Measurements from ENCODE around the gene CENPM.

Gene CENPM, protein sequence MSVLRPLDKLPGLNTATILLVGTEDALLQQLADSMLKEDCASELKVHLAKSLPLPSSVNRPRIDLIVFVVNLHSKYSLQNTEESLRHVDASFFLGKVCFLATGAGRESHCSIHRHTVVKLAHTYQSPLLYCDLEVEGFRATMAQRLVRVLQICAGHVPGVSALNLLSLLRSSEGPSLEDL

DNA sequence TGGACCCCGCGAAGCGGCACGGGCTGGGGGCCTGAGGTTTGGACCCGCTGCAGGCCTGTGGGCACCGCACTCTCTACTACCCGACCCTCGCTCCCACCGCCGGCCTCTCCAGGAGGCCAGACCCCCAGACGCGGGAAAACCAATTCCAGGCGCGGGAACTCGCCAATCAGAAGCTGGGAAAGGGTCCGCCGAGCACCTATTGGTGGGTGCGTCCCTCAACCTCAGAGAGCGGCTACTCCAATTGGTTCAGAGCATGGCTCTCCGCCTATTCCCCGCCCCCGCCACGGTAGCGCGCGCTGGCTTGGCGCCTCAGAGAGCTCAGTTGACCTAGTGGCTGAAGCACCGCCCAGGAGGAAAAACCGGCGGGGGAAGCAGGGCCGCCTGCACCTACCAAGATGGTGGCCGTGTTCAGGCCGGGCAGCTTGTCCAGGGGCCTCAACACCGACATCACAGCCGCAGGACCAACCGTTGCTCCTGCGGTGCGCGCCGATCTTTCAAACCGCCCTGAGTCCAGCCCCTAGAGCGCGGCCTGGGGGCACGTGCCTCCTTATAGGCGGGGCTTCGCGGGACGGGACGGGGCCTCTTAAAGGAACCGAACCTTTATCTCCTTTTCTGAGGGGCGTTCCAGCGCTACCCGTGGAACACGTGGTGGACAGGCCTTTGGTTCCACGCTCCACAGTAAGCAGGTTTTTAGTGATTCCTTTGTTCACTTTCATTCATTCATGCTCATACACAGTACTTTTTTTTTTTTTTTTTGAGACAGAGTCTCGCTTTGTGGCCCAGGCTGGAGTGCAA lies at the start of gene CENPM:
TSS of gene CENPM (minus strand) at position 524 of the 795 bp plus-strand sequence. CDS start at position 448, 76 bp downstream.
- H3K9ac ChIP-seq (ENCODE audit: low read depth, low read length, poor library complexity, severe bottlenecking): peak within 1 kb of the TSS; percentile 95
- peaks cover 62% of the 10 kb centered on the region for H3K79me2 ChIP-seq (ENCODE audit: insufficient read depth, low read length)
- TF ChIP-seq EZH2phosphoT487 (IDR thresholded peaks at IDR 0.05; ENCODE audit: borderline replicate concordance): no peak
- TF ChIP-seq, protein P1, sequence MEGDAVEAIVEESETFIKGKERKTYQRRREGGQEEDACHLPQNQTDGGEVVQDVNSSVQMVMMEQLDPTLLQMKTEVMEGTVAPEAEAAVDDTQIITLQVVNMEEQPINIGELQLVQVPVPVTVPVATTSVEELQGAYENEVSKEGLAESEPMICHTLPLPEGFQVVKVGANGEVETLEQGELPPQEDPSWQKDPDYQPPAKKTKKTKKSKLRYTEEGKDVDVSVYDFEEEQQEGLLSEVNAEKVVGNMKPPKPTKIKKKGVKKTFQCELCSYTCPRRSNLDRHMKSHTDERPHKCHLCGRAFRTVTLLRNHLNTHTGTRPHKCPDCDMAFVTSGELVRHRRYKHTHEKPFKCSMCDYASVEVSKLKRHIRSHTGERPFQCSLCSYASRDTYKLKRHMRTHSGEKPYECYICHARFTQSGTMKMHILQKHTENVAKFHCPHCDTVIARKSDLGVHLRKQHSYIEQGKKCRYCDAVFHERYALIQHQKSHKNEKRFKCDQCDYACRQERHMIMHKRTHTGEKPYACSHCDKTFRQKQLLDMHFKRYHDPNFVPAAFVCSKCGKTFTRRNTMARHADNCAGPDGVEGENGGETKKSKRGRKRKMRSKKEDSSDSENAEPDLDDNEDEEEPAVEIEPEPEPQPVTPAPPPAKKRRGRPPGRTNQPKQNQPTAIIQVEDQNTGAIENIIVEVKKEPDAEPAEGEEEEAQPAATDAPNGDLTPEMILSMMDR (conservative IDR thresholded peaks at IDR 0.05; ENCODE audit: low read length): no peak
- H3K36me3 ChIP-seq (ENCODE audit: insufficient read depth, low read length): peaks cover 21% of the 10 kb centered on the region
- no peaks in the 10 kb centered on the region for H3K9me2 ChIP-seq (replicated peaks; ENCODE audit: low read depth, low read length)
- H3K4me1 ChIP-seq (ENCODE audit: insufficient read depth, low read length, poor library complexity, severe bottlenecking): peaks cover 49% of the 10 kb centered on the region
- H4K20me1 ChIP-seq (ENCODE audit: insufficient read depth, low read length, poor library complexity, severe bottlenecking): peaks cover 14% of the 10 kb centered on the region
- peak within 1 kb of the TSS; percentile 83 for H2AFZ ChIP-seq (ENCODE audit: low read length)
- H3K9me3 ChIP-seq (ENCODE audit: insufficient read depth, low read depth, low read length): no peaks in the 10 kb centered on the region
- H3K4me2 ChIP-seq (ENCODE audit: low read depth, low read length, poor library complexity, severe bottlenecking): peak within 1 kb of the TSS; percentile 89
- H3F3A ChIP-seq (ENCODE audit: low read depth): no peaks in the 10 kb centered on the region
- no peaks in the 10 kb centered on the region for H3K27me3 ChIP-seq (ENCODE audit: insufficient read depth, low read length, poor library complexity, severe bottlenecking)
- peak within 1 kb of the TSS; percentile 84 for H3K4me3 ChIP-seq (ENCODE audit: low read length, poor library complexity, severe bottlenecking)

DNA sequence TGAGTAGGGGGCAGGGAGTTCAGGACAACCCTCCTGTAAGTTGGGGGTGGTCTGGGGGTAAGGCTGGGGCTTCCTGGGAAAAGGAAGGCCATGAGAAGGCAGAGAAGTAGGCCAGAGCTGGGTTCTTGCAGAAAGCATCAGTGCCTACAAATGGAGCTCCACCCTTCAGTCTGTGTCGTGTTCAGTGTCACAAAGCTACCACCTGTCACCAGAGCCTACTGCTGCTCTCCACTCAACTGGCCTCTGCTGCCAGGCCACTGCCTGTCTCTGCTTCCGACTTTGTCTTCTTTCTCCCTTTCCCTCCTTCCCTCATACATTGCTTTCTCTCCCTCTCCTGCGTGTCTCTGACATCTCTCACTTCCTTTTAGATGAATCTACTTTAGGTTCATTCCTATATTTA lies 48.3 kb upstream of the CENPM start:
- no peak overlapping the region for H3K9ac ChIP-seq (ENCODE audit: low read depth, low read length, poor library complexity, severe bottlenecking)
- H3K4me2 ChIP-seq (ENCODE audit: low read depth, low read length, poor library complexity, severe bottlenecking): no peak overlapping the region
- no peak for TF ChIP-seq EZH2phosphoT487 (IDR thresholded peaks at IDR 0.05; ENCODE audit: borderline replicate concordance)
- TF ChIP-seq, protein P1 (conservative IDR thresholded peaks at IDR 0.05; ENCODE audit: low read length): no peak
- H3F3A ChIP-seq (ENCODE audit: low read depth): no peaks in the 10 kb centered on the region
- H3K4me1 ChIP-seq (ENCODE audit: insufficient read depth, low read length, poor library complexity, severe bottlenecking): no peaks in the 10 kb centered on the region
- H3K9me2 ChIP-seq (replicated peaks; ENCODE audit: low read depth, low read length): no peaks in the 10 kb centered on the region
- no peaks in the 10 kb centered on the region for H3K9me3 ChIP-seq (ENCODE audit: insufficient read depth, low read depth, low read length)
- no peaks in the 10 kb centered on the region for H3K79me2 ChIP-seq (ENCODE audit: insufficient read depth, low read length)
- no peaks in the 10 kb centered on the region for H3K36me3 ChIP-seq (ENCODE audit: insufficient read depth, low read length)
- no peaks in the 10 kb centered on the region for H4K20me1 ChIP-seq (ENCODE audit: insufficient read depth, low read length, poor library complexity, severe bottlenecking)
- no peak overlapping the region for H3K4me3 ChIP-seq (ENCODE audit: low read length, poor library complexity, severe bottlenecking)
- no peaks in the 10 kb centered on the region for H3K27me3 ChIP-seq (ENCODE audit: insufficient read depth, low read length, poor library complexity, severe bottlenecking)
- no peak overlapping the region for H2AFZ ChIP-seq (ENCODE audit: low read length)

DNA sequence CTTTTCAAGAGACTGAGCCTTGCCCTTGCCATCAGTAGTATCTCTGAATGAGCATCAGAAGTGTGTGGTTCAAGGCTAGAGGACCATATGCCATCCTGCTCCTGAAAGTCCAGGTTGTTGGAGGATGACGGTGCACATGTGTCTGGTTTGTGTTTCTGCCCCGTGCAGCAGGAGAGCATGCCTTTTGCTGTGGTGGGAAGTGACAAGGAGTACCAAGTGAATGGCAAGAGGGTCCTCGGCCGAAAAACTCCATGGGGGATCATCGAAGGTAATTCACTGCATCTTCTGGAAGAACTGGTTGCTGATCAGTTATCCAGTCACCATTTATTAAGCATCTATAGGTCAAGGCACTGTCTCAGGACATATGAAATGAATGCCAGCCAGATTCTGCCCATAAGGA lies 45.5 kb upstream of the CENPM start:
- H3K4me3 ChIP-seq (ENCODE audit: low read length, poor library complexity, severe bottlenecking): no peak overlapping the region
- H3K9me3 ChIP-seq (ENCODE audit: insufficient read depth, low read depth, low read length): no peaks in the 10 kb centered on the region
- H2AFZ ChIP-seq (ENCODE audit: low read length): no peak overlapping the region
- H3K4me1 ChIP-seq (ENCODE audit: insufficient read depth, low read length, poor library complexity, severe bottlenecking): no peaks in the 10 kb centered on the region
- H3K9me2 ChIP-seq (replicated peaks; ENCODE audit: low read depth, low read length): no peaks in the 10 kb centered on the region
- H3K4me2 ChIP-seq (ENCODE audit: low read depth, low read length, poor library complexity, severe bottlenecking): no peak overlapping the region
- H3K36me3 ChIP-seq (ENCODE audit: insufficient read depth, low read length): no peaks in the 10 kb centered on the region
- H3K9ac ChIP-seq (ENCODE audit: low read depth, low read length, poor library complexity, severe bottlenecking): no peak overlapping the region
- H3K79me2 ChIP-seq (ENCODE audit: insufficient read depth, low read length): no peaks in the 10 kb centered on the region
- no peaks in the 10 kb centered on the region for H3F3A ChIP-seq (ENCODE audit: low read depth)
- H3K27me3 ChIP-seq (ENCODE audit: insufficient read depth, low read length, poor library complexity, severe bottlenecking): no peaks in the 10 kb centered on the region
- no peaks in the 10 kb centered on the region for H4K20me1 ChIP-seq (ENCODE audit: insufficient read depth, low read length, poor library complexity, severe bottlenecking)
- TF ChIP-seq EZH2phosphoT487 (IDR thresholded peaks at IDR 0.05; ENCODE audit: borderline replicate concordance): no peak
- TF ChIP-seq, protein P1 (conservative IDR thresholded peaks at IDR 0.05; ENCODE audit: low read length): no peak
